HG03095 (cell line): ENCODE results near the gene CAMKV.
"Not testable (repeated sequence)": the region's sequence is repeated elsewhere in the genome, so short reads cannot be mapped to it uniquely, and the experiment has no call there.

Source experiments
- ATAC-seq: cut with Tn5 transposase; IDR thresholded peaks from one replicate; pipeline ENCODE4 v1.9.1; 2021; ENCODE audit warnings: moderate library complexity; ENCODE audit not compliant: unreplicated experiment

The CAMKV gene

DNA sequence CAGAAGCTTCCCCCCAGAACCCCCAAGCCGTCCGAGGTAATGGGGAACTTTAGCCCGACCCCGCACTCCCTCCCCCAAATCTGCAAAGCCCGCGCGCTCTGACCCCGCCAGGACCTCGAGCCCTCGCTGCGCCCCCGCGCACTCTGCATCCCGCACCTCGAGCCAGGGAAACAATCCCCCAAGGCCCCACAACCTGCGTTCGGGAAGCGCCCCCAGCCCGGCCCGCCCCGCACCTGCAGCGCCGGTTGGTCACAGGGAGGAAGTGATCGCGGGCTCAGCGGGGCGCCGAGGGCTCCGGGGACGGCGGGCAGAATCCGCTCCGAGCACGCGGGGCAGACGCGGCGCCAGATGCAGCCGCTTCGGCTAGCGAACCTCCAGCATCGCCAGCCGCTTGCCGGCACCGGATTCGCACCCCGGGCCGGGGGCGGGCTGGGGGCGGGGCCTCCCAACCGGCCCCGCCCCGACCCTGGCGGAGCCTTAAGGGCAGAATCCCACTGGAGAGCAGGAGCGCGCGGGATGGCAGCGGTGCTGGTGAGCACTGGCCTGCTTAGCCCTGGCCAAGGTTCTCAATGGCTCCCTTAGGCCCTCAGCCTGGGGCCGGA is at the start of gene CAMKV:
Gene CAMKV (minus strand): TSS at position 382 of the 602 bp plus-strand sequence. CDS start 7,518 bp downstream, outside the sequence.
- ATAC-seq: no peak

DNA sequence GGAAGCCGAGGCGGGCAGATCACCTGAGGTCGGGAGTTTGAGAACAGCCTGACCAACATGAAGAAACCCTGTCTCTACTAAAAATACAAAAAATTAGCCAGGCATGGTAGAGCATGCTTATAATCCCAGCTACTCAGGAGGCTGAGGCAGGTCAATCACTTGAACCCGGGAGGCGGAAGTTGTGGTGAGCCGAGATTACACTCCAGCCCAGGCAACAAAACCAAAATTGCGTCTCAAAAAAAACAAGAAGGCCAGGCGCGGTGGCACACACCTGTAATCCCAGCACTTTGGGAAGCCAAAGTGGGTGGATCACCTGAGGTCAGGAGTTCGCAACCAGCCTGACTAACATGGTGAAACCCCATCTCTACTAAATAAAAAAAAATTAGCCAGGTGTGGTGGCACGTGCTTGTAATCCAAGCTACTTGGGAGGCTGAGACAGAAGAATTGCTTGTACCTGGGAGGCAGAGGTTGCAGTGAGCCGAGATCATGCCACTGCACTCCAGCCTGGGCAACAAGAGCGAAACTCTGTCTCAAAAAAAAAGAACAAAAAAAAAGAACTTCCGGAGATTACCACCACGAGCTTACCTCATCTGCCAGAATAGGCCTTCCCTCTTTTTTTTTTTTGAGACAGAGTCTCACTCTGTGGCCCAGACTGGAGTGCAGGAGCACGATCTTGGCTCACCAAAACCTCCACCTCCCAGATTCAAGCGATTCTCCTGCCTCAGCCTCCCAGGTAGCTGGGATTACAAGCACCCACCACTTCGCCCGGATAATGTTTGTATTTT is 48.3 kb upstream of the CAMKV start:
- not testable (repeated sequence) for ATAC-seq

GRCh38 chr3:49916686-49917085 is 47.0 kb upstream of the CAMKV start:
- ATAC-seq: no peak

DNA sequence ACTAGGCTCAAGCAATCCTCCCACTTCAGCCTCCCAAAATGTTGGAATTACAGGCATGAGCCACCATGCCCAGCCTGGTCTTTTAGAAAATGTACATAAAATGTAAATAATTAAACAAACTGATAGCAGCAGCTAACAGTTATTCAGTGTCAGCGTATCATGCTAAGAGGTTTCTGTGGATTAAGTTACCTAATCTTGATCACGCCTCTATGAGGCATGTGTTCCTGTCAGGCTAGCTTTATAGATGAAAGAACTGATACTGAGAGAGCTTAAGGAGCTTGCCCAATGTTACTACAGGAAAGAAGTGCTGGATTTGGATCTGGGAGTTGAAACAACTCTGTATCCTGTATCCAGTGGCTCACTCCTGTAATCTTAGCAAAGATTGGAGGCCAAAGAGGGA is 45.2 kb upstream of the CAMKV start:
- ATAC-seq: no peak

GRCh38 chr3:49912881-49913281 is 43.2 kb upstream of the CAMKV start:
- ATAC-seq: no peak

- no peak for ATAC-seq
Measured at GRCh38 chr3:49911611-49912010, 41.9 kb upstream of the CAMKV start.

DNA sequence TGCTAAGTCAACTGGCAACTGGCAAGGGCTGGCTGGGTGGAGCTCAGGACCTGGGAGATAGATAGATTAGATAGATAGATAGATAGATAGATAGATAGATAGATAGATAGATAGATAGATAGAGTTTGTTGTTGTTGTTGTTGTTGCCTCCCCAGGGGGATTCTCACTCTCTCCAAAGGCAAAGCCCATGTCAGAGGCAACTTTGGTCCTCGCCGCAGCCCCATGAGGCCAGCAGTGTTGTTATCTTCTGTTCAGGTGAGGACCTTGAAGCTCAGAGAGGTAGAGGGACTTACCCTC is 41.4 kb upstream of the CAMKV start:
- ATAC-seq: no peak

GRCh38 chr3:49910409-49911123 is 40.9 kb upstream of the CAMKV start:
- ATAC-seq: no peak

DNA sequence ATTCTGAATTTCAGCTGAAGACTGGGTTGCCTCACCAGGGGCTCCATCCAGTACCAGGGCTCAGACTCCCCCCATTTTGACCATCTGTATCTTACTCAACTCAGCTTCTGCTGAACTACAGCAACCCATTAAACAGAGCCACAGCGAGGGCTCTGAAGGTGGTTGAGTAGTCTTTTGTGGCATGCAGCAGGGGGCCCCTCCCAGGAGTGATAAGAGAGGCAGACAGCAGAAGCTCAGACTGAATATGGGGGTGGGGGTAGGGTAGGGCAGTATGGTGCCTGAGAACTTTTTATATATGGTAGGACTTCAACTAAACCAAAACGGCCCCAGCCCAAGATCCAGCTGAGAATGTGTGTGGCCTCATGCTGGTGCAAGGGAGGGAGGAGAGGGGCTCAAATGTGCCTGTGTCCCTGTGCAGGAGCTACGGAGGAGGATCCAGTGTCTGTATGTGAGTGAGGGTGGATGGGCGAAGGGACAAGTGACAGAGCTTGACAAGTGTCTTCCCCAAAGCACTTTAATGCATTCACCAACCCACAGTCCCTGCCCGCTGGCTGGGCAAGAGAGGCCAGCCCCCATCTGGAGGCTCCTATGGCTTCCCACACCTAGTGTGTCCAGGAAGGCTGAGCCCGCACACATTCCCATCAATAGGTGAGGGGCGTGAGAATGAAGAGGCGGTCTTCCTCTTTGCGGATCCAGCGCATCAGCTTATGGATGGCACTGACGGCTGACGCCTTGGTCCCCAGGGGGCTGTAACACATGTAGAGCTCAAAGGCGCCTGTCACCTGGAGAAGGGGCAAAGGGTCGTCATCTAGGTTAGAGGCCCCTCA is 38.9 kb upstream of the CAMKV start:
- no peak for ATAC-seq

- ATAC-seq: no peak
Measured at GRCh38 chr3:49906073-49906743, 36.5 kb upstream of the CAMKV start.

DNA sequence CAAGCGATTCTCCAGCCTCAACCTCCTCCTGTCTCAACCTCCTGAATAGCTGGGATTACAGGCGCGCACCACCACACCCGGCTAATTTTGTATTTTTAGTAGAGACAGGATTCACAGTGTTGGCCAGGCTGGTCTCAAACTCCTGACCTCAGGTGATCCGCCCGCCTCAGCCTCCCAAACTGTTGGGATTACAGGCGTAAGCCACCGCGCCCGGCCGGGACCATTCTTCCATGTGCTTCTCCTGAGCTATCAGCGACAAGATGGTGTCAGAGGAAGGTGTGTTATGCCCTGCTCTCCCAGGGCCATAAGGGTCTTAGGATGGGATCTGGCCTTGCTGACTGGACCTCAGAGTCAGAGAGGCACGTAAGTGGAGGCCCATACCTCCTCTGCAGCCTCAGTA is 34.7 kb upstream of the CAMKV start:
- ATAC-seq: not testable (repeated sequence)

- peak; percentile 72 for ATAC-seq
Measured at GRCh38 chr3:49903451-49904424, 34.0 kb upstream of the CAMKV start, which contains the start of gene MST1R. MST1R (minus strand) TSS chr3:49903873; CDS start chr3:49903609, 264 bp downstream.

- no peak for ATAC-seq
Measured at GRCh38 chr3:49902511-49903345, 33.0 kb upstream of the CAMKV start.

DNA sequence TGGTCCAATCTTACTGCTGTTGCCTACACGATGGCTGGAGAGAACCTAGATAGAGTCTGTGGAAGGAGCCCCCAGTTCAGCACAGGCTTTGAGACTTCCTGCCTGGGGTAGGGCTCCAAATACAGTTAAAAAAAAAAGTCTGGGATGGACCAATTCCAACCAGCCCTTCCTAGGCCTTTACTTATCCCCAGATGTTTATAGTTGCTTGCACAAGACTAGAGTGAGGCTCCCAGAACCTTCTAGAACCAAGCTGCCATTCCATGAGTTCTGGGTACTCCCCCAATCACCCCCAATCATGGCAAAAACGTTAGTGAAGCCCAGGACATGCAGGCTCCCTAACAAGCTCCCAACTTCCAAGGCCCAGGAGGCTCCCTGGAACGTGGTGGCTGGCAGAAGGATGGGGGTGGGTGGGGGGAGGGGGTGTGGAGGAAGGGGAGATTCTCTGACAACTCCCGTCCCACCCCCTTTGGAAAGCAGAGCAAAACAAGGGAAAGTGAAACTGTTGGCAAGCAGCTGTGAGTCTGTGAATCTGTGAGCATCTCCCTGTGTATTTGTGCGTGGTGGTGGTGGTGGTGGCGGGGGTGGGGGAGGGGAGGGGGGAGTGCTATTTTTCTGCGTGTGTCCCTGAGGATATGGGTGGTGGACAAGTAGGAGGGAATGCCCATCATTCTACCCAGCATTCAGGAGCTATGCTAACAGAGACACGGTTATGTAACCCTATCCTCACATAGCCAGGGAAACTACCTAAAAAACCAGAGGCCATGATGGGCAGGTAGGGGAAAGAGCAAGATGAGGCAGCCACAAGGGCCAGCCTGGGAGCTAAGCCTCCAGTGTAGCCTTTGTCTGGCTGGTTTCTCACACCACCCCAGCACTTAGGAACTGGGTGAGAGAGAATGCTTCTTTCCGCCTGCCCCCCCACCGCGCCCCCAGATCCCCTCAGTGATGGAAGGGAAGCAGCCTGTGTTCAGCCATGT is 31.9 kb upstream of the CAMKV start:
- ATAC-seq: no peak

DNA sequence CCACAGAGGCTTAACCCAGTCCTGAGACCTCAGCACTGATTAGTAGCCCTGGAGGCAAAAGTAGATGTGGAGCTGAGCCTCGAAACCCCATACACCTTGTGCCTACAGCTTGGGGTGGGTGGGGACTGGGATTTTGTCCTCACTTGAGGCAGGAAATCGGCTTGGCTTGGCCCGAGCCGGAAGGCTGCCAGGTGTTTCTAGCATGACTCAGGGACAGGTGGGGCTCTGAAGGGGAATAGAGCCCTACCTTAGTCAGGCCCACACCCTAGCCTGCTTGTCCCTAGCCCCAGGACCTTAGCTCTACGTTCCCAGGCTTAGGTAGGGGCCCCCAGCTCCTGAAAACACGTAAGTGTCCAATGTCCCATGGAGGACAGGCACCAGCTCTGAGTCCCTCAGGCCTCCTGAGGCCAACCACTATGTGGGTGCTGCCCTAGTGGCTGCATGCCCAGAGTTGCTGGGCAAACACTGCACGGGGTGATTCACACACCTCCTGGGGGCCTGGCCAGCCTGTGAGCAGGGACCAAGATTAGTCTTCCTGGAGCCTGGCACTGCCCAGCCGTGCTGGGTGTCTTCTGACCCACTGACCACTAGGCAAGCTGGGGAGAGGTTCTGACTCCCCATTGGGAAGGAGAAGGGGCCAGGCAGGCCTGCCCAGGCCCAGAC is 30.9 kb upstream of the CAMKV start:
- ATAC-seq: no peak

DNA sequence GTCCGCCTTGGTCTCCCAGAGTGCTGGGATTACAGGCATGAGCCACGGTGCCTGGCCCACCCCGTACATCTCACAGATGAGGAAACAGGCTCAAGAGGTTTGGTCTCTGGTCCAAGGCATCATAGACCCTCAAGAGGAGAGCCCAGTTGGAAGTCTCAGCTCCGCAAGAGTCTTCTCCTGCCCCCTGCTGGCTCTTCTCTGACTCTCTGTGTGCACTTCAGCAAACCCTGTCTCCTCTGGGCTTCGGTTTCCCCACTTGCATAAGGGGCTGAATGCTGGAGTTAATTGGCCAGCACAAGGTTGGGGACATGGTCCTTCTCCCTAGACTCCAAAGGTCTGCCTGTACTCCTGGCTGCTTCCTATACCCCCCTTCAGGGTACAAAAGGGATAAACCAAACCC is 30.1 kb upstream of the CAMKV start:
- no peak for ATAC-seq

DNA sequence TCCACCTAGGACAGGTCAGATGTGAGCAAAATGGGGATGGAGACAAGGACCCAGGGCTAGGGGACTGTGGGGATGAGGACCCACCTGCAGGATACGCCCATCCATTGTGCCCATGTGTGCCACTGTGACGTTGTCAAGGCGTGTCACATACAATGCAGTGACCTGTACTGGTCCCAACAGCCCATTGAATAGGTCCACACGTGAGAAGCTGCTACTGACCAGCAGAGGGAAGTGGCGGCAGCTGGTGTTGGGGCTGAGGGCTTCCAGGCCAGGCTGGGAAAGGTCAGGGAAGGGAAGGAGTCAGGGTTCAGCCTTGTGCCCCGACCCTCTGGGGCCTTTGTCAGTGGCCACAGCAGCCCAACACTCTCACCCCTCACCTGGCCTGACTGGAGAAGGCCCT is 29.3 kb upstream of the CAMKV start:
- ATAC-seq: no peak
